Type B pancreatic cell (in vitro differentiated cells): ENCODE measurements around the gene PCDH19. TPM values are rescaled to one million over a fixed set of nuclear protein-coding genes. Genes with fewer than 3 reads are reported as not detected.

Experiments used
- DNase-seq: peaks from one replicate; pipeline ENCODE4 v3.0.0; 2021; ENCODE audit warnings: mixed read lengths; ENCODE audit not compliant: unreplicated experiment; ENCODE audit errors: extremely low spot score
- H3K27ac Mint-ChIP-seq: 2 replicates; pipeline ENCODE4 v1.8.0; 2021; ENCODE audit warnings: mild to moderate bottlenecking, mixed read lengths
- H3K27me3 Mint-ChIP-seq: 2 replicates; pipeline ENCODE4 v1.8.0; 2021; ENCODE audit warnings: mixed read lengths
- H3K36me3 Mint-ChIP-seq: 2 replicates; pipeline ENCODE4 v1.8.0; 2021; ENCODE audit warnings: mixed read lengths
- H3K4me1 Mint-ChIP-seq: one replicate; pipeline ENCODE4 v1.8.0; 2021; ENCODE audit warnings: mixed read lengths; ENCODE audit not compliant: unreplicated experiment
- H3K4me3 Mint-ChIP-seq: 2 replicates; pipeline ENCODE4 v1.8.0; 2021; ENCODE audit warnings: mild to moderate bottlenecking, mixed read lengths
- H3K9me3 Mint-ChIP-seq: 2 replicates; pipeline ENCODE4 v1.8.0; 2021; ENCODE audit warnings: mixed read lengths
- CTCF ChIP-seq: fragments of 200-600 bp; sonication (generic); conservative IDR thresholded peaks from 2 replicates; pipeline ENCODE4 v1.5.0; 2021; ENCODE audit warnings: antibody characterized with exemption, mild to moderate bottlenecking
- total RNA-seq: library from RNA; stranded (reverse); gene quantifications from 2 replicates; pipeline ENCODE4 v1.2.1, GENCODE V29; 2021; ENCODE audit warnings: low replicate concordance

Gene PCDH19
- total RNA-seq, 1 donor from 2014 or later, result 61.6 TPM

DNA sequence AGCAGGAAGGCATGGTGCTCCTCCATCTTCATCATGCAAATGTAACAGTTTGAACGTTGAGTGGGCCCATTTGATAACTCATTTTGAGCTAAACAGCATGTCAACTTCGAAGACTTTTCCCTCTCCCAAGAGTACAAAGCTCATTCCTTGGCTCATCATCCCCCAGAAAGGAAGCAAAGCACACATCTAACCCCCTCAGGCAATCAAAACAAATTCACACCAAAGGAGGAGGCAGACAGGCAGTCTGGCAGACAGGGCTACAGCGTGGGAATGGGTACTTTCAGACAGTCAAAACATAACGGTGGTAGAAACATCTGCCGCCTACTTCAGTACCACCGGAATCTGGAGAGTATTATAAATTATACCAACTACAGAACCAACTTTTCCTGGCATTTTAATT lies 81.7 kb downstream of the PCDH19 start:
- H3K9me3 Mint-ChIP-seq, result no peaks in the 10 kb centered on the region
- peaks cover 4% of the 10 kb centered on the region for H3K36me3 Mint-ChIP-seq
- no peaks in the 10 kb centered on the region for H3K27me3 Mint-ChIP-seq
- no peak for DNase-seq
- no peak overlapping the region for H3K27ac Mint-ChIP-seq
- peak overlapping the region; percentile 47 for H3K4me3 Mint-ChIP-seq
- peaks cover 26% of the 10 kb centered on the region for H3K4me1 Mint-ChIP-seq
- TF ChIP-seq CTCF, result no peak

DNA sequence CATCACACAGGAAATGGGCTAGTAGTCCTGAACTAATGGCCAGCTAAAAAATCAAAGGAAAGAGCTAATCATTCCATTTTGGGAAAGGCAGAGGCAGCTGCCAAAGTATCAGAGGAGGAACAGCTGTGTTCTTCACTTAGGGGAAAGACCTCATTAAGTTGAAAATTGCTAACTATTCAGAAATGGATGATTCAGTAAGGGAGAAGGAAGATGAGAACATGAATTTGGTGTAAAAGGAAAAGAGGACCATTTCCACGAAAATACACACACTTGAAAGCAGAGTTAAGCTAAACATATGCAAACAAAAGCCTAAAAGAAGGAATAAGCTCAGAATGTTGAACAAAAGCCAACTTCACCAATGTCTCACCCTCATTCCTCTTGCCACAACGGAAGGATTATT lies 90.4 kb downstream of the PCDH19 start:
- Mint-ChIP-seq H3K9me3 (no peaks in the 10 kb centered on the region), H3K27ac (no peak overlapping the region), H3K27me3 (no peaks in the 10 kb centered on the region), H3K36me3 (peaks cover 19% of the 10 kb centered on the region), H3K4me3 (no peak overlapping the region), H3K4me1 (peaks cover 28% of the 10 kb centered on the region)
- no peak for DNase-seq
- no peak for TF ChIP-seq CTCF

- no peak for DNase-seq
- peaks cover 40% of the 10 kb centered on the region for H3K4me1 Mint-ChIP-seq
- no peaks in the 10 kb centered on the region for H3K27me3 Mint-ChIP-seq
- H3K27ac Mint-ChIP-seq, result no peak overlapping the region
- peaks cover 13% of the 10 kb centered on the region for H3K36me3 Mint-ChIP-seq
- TF ChIP-seq CTCF, result no peak
- H3K4me3 Mint-ChIP-seq, result peak overlapping the region; percentile 9
- H3K9me3 Mint-ChIP-seq, result no peaks in the 10 kb centered on the region
These were observed 93.1 kb downstream of the PCDH19 start for GRCh38 chrX:100316987-100317386.

GRCh38 chrX:100315566-100315965 lies 94.5 kb downstream of the PCDH19 start:
- Mint-ChIP-seq H3K4me3 (no peak overlapping the region), H3K27ac (no peak overlapping the region), H3K27me3 (no peaks in the 10 kb centered on the region), H3K9me3 (no peaks in the 10 kb centered on the region), H3K36me3 (peaks cover 11% of the 10 kb centered on the region), H3K4me1 (peaks cover 43% of the 10 kb centered on the region)
- DNase-seq, result no peak
- no peak for TF ChIP-seq CTCF

DNA sequence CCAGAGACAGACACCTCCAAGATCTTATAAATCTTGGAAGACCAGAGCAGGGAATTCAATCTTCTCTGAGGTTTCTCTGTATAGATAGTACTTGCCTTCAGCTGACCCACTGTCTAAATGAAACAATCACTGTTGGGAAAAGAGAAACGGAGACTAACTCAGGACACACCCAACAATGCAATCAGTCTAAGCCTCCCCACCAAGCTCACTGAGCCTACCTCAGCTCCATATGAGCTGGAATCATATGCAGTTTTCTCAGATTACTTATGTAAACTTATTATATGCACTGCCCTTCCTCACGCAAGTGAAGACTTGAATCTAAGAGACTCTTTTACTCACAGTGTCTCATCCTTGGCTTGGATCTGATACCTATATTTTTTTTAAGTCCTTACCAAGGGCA lies 110.5 kb downstream of the PCDH19 start:
- Mint-ChIP-seq H3K9me3 (no peaks in the 10 kb centered on the region), H3K27ac (no peak overlapping the region)

More for the DNA sequence above, 110.5 kb downstream of the PCDH19 start:
- no peak for DNase-seq
- Mint-ChIP-seq H3K4me1 (peaks cover 14% of the 10 kb centered on the region), H3K36me3 (peaks cover 26% of the 10 kb centered on the region), H3K4me3 (no peak overlapping the region), H3K27me3 (no peaks in the 10 kb centered on the region)
- TF ChIP-seq CTCF, result no peak
